Upper lobe of left lung (tissue), 6 donors: Measurements from ENCODE around the gene GFOD1. TPM values are rescaled to one million over a fixed set of nuclear protein-coding genes. Genes with fewer than 3 reads are reported as not detected.

Source experiments
- ATAC-seq, 2 donors: fragments of 200-7000 bp; cut with Tn5 transposase; one replicate each; pipeline ENCODE4 v1.9.1; 2022; ENCODE audit warnings: mild to moderate bottlenecking in 2 of 2, moderate library complexity in 2 of 2; ENCODE audit not compliant: low FRiP score in 2 of 2
- DNase-seq, 2 donors: peaks; one replicate each; pipeline ENCODE4 v3.0.0-alpha.2; 2019 to 2020
- H3K27ac ChIP-seq, 4 donors: fragments of 200-600 bp; sonication (generic); one replicate each; pipeline ENCODE4 v1.5.1; 2016 to 2019
- H3K27me3 ChIP-seq, 4 donors: fragments of 200-600 bp; sonication (generic); one replicate each; pipeline ENCODE4 v1.5.1; 2017 to 2019
- H3K36me3 ChIP-seq, 4 donors: fragments of 200-600 bp; sonication (generic); one replicate each; pipeline ENCODE4 v1.5.1; 2016 to 2019
- H3K4me1 ChIP-seq, 4 donors: fragments of 200-600 bp; sonication (generic); one replicate each; pipeline ENCODE4 v1.5.1; 2018 to 2019
- H3K4me3 ChIP-seq, 4 donors: fragments of 200-600 bp; sonication (generic); one replicate each; pipeline ENCODE4 v1.5.1; 2017 to 2019; ENCODE audit warnings: mild to moderate bottlenecking in 2 of 4, moderate library complexity in 1 of 4
- H3K9me3 ChIP-seq, 4 donors: fragments of 200-600 bp; sonication (generic); one replicate each; pipeline ENCODE4 v1.5.1; 2018 to 2019
- EP300 ChIP-seq, 4 donors: sonication (generic); formaldehyde crosslinking; IDR thresholded peaks; one replicate each; pipeline ENCODE4 v1.5.1; 2017; ENCODE audit warnings: antibody characterized with exemption in 4 of 4, control low read depth in 2 of 4
- POLR2A ChIP-seq, 4 donors: fragments of 450-650 bp; IDR thresholded peaks; one replicate each; pipeline ENCODE4 v1.5.1; 2016 to 2017; ENCODE audit warnings: antibody characterized with exemption in 4 of 4, mild to moderate bottlenecking in 2 of 4
- POLR2AphosphoS5 ChIP-seq, 2 donors: sonication (generic); formaldehyde crosslinking; IDR thresholded peaks; one replicate each; pipeline ENCODE4 v1.5.1; 2017; ENCODE audit warnings: antibody characterized with exemption in 2 of 2
- WGBS, 2 donors: methylation state at CpG; one replicate each; pipeline ENCODE4 v1.1.5; 2017 to 2018; 5-methylcytosine and 5-hydroxymethylcytosine counted together
- total RNA-seq, 6 donors: library from RNA; depleted of rRNA in 4 of 6; stranded (reverse); fragments of >200 nt in 4 of 6; gene quantifications; one replicate each; pipeline versions ENCODE4 v1.1.0 to v1.2.1, GENCODE V29; 2016 to 2021
- TF ChIP-seq, protein P1 (sequence below), 6 experiments: fragments of 450-650 bp in 4 of 6; fragments of 200-600 bp in 2 of 6; sonication (generic) in 2 of 6; IDR thresholded peaks; one replicate each; pipeline ENCODE4 v1.5.1; 2016 to 2019; ENCODE audit warnings: antibody characterized with exemption in 6 of 6
- donor health status: DM: no; HTN: no; CAD: no; lungs with moderate emphysema.
- donor health status: DM: no; HTN: yes; CAD: no; lungs with severe emphysema.

GFOD1 gene
- total RNA-seq, 6 donors from 2014 or later: 22.8 to 37.7 (median 25.8) TPM

DNA sequence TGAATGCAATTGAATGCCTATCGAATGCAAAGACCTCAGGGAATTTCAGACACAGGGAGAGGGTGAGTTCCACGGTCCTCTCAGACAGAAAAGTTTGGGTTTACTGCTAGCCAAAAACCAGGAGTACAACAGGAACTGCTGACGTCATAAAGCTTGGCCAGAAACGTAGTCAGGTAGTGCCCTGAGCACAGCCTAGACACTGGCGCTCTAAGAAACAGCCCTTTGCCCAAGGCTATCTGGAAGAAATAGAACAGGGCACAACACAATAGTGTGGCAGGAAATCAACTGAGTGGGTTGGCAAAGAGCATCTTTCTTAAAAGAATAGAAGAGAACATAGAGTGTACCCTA lies 58.0 kb downstream of the GFOD1 start:
- Histone ChIP-seq H3K36me3 (no peaks in the 10 kb centered on the region), H3K4me3 (no peak overlapping the region), H3K4me1 (peaks cover 44 to 95% (median 54%) of the 10 kb centered on the region in 4 donors), H3K27me3 (no peaks in the 10 kb centered on the region), H3K27ac (peak overlapping the region in 3 of 4 donors; percentile 37 to 77 (median 48)), H3K9me3 (no peaks in the 10 kb centered on the region)
- no peak for TF ChIP-seq EP300 (IDR thresholded peaks at IDR 0.05)
- TF ChIP-seq, protein P1, sequence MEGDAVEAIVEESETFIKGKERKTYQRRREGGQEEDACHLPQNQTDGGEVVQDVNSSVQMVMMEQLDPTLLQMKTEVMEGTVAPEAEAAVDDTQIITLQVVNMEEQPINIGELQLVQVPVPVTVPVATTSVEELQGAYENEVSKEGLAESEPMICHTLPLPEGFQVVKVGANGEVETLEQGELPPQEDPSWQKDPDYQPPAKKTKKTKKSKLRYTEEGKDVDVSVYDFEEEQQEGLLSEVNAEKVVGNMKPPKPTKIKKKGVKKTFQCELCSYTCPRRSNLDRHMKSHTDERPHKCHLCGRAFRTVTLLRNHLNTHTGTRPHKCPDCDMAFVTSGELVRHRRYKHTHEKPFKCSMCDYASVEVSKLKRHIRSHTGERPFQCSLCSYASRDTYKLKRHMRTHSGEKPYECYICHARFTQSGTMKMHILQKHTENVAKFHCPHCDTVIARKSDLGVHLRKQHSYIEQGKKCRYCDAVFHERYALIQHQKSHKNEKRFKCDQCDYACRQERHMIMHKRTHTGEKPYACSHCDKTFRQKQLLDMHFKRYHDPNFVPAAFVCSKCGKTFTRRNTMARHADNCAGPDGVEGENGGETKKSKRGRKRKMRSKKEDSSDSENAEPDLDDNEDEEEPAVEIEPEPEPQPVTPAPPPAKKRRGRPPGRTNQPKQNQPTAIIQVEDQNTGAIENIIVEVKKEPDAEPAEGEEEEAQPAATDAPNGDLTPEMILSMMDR (IDR thresholded peaks at IDR 0.05): no peak
- TF ChIP-seq POLR2AphosphoS5 (IDR thresholded peaks at IDR 0.05): no peak
- TF ChIP-seq POLR2A (IDR thresholded peaks at IDR 0.05): no peak
- ATAC-seq: no peak
- WGBS, 2 donors: 62 to 75% methylated on average over 5 of the region's 5 CpGs
- peak in 1 of 2 donors; percentile 16 for DNase-seq

DNA sequence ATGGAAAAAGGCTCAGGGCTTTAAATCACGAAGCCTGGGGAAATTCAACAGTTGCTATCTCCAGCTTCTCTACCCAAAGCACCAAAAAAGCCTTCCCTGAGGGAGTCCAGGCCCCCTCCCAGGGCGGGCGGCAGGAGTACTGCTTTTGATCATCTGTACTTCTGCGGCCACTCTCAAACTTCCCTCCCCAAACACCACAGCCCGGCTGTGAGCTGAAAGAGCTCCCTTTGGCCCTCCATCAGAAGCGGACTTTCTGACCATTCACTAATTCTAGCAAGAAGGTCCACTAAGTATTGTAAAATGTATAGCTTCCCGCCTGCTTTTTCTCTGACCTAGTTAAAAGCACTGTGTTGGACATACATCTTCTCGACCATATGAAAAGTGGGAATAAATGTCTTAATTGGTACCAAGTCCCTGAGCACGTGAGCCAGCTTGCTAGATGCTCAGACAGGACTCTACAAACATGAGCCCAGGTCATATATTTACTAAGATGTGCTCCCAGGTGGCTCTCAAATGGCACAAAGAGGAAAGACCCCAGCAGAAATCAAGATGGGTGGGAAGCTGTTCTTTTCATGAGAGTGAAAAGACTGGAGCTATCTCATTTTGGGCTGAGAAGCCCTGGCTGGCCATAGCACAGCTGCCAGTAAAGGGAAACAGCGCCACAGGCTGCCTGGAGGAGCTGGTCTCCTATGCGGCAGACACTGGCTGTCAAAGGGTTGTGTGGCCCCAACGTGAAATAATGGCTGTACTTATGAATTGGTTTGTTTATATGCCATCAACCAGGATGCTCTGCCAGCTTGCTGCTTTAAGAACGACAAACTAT lies 58.6 kb downstream of the GFOD1 start:
- no peaks in the 10 kb centered on the region for H3K27me3 ChIP-seq
- peak in 1 of 2 donors; percentile 20 for DNase-seq
- no peak overlapping the region for H3K4me3 ChIP-seq
- WGBS, 2 donors: 65 to 70% methylated on average over 13 of the region's 13 CpGs
- peaks cover 43 to 95% (median 60%) of the 10 kb centered on the region in 4 donors for H3K4me1 ChIP-seq
- peak overlapping the region in 3 of 4 donors; percentile 37 to 77 (median 48) for H3K27ac ChIP-seq
- TF ChIP-seq EP300 (IDR thresholded peaks at IDR 0.05): no peak
- TF ChIP-seq, protein P1 (IDR thresholded peaks at IDR 0.05): no peak
- no peak for TF ChIP-seq POLR2A (IDR thresholded peaks at IDR 0.05)
- no peak for TF ChIP-seq POLR2AphosphoS5 (IDR thresholded peaks at IDR 0.05)
- ATAC-seq: no peak
- no peaks in the 10 kb centered on the region for H3K36me3 ChIP-seq
- no peaks in the 10 kb centered on the region for H3K9me3 ChIP-seq

DNA sequence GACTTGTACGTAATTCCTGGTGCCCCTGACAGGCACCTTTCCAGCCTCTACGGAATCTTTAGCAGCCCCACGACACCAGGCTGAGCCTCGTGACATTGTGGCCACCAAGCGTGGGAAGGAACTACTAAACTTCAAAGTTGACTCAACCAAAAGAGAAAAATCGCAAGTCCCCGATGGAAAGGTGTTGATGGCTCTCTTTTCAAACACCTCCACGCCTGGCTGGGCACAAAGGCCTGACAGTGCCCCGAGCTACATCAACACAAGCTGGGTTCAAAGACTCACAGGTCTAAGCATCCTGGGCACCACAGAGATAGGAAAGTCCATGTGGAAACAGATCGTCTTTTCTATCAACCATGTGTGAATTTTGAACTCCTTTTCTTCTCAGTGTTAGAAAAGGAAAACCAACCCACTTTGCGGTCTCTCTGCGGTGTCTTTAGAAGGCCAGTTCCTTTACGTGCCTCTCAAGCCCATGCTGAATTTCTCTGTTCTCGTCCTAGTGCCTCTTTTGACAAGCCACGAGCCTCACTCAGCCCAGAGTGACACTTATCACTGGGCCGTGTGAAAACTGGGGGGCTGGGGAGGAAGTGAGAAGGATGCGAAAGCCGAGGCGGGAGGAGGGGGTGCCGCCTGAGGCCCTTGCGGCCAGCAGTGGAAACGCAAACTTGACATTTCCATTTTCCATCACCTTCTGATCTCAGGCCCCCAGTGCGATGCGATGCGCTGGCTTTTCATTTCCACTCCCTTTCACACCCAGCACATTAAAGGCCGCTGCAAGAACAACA lies 59.4 kb downstream of the GFOD1 start:
- TF ChIP-seq POLR2A (IDR thresholded peaks at IDR 0.05) (no peak), EP300 (IDR thresholded peaks at IDR 0.05) (no peak), POLR2AphosphoS5 (IDR thresholded peaks at IDR 0.05) (peak in 1 of 2 donors; percentile 37)
- TF ChIP-seq, protein P1 (IDR thresholded peaks at IDR 0.05): peak in 2 of 6 experiments; percentile 26 to 35
- H3K4me1 ChIP-seq: peaks cover 42 to 95% (median 58%) of the 10 kb centered on the region in 4 donors
- no peaks in the 10 kb centered on the region for H3K27me3 ChIP-seq
- H3K36me3 ChIP-seq: no peaks in the 10 kb centered on the region
- H3K9me3 ChIP-seq: no peaks in the 10 kb centered on the region
- 43 to 47% methylated on average over 26 of the region's 26 CpGs for WGBS, 2 donors
- peak; percentile 44 to 58 for DNase-seq
- no peak overlapping the region for H3K4me3 ChIP-seq
- ATAC-seq: peak; percentile 34 to 52
- peak overlapping the region in 3 of 4 donors; percentile 37 to 77 (median 48) for H3K27ac ChIP-seq

DNA sequence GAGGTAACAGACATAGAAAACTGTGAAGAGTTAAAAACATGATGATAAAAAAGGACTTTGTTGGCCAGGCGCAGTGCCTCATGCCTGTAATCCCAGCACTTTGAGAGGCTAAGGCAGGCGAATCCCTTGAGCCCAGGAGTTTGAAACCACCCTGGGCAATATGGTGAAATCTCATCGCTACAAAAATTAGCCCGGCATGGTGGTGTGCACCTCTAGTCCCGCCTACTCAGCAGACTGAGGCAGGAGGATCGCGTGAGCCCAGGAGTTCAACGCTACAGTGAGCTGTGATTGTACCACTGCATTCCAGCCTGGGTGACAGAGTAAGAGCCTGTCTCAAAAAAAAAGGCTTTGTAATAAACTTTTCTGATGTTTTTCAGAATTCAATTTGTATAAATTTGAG lies 60.1 kb downstream of the GFOD1 start:
- peak overlapping the region in 3 of 4 donors; percentile 37 to 87 (median 77) for H3K27ac ChIP-seq
- no peak for DNase-seq
- H3K36me3 ChIP-seq: no peaks in the 10 kb centered on the region
- no peaks in the 10 kb centered on the region for H3K9me3 ChIP-seq
- 72 to 77% methylated on average over 8 of the region's 8 CpGs for WGBS, 2 donors
- no peaks in the 10 kb centered on the region for H3K27me3 ChIP-seq
- TF ChIP-seq, protein P1 (IDR thresholded peaks at IDR 0.05): no peak
- TF ChIP-seq POLR2AphosphoS5 (IDR thresholded peaks at IDR 0.05): no peak
- no peak for TF ChIP-seq POLR2A (IDR thresholded peaks at IDR 0.05)
- TF ChIP-seq EP300 (IDR thresholded peaks at IDR 0.05): no peak
- H3K4me3 ChIP-seq: no peak overlapping the region
- H3K4me1 ChIP-seq: peaks cover 46 to 94% (median 57%) of the 10 kb centered on the region in 4 donors
- no peak for ATAC-seq
